ENCODE results near the gene RAB9A.
A peak's percentile ranks its signal among the peaks of the same experiment; 100 is the strongest.

RAB9A gene

DNA sequence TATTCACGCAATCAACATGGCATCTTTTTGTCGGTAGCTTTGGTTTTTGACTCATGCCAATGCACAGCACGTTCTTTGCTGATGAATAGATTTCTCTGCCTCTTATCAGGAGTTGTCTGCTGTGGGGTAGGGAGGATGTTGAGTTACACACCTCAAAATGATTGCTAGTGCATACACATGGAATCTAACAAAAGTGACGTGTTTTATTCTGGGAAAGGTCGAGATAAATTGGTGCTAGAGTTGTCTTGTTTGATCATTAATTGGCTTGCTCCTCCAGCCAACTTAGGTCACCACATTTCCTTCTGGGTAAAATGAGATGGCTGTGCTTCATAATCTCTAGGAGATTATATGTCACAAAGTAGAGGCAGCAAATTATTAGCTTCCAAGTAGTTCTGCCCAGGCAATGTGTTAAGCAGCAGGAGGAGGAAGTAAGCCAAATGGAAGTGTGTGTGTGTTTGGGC lies 3.9 kb downstream of the RAB9A start:
- H3K36me3 ChIP-seq (ENCODE audit: control insufficient read depth, low read length): peaks cover 14% of the 10 kb centered on the region
- peaks cover 83% of the 10 kb centered on the region for H3K4me1 ChIP-seq (ENCODE audit: control insufficient read depth, low read length)
- peak overlapping the region; percentile 44 for H3K4me3 ChIP-seq (ENCODE audit: low read length)
- no peaks in the 10 kb centered on the region for H3K9me3 ChIP-seq (ENCODE audit: control insufficient read depth, insufficient read depth, low read length)
- no peaks in the 10 kb centered on the region for H4K20me1 ChIP-seq (ENCODE audit: control insufficient read depth, insufficient read depth, low read depth, low read length)
- H3K9me2 ChIP-seq (replicated peaks; ENCODE audit: control insufficient read depth, low read length): no peaks in the 10 kb centered on the region
- H3K4me2 ChIP-seq (ENCODE audit: low read length): peak overlapping the region; percentile 80
- H3F3A ChIP-seq (ENCODE audit: control insufficient read depth, insufficient read depth): peaks cover 6% of the 10 kb centered on the region
- H3K79me2 ChIP-seq (ENCODE audit: control insufficient read depth, low read length): peaks cover 92% of the 10 kb centered on the region
- no peaks in the 10 kb centered on the region for H3K27me3 ChIP-seq (ENCODE audit: control insufficient read depth, low read length)
- H3K27ac ChIP-seq (ENCODE audit: low read depth, low read length): peak overlapping the region; percentile 37
- TF ChIP-seq EZH2phosphoT487 (IDR thresholded peaks at IDR 0.05; ENCODE audit: borderline replicate concordance, low read length) (no peak), CTCF (IDR thresholded peaks at IDR 0.05; ENCODE audit: low read depth, low read length, poor library complexity, severe bottlenecking) (no peak)

- H3K4me2 ChIP-seq (ENCODE audit: low read length): peak overlapping the region; percentile 80
- H3K36me3 ChIP-seq (ENCODE audit: control insufficient read depth, low read length): peaks cover 14% of the 10 kb centered on the region
- peaks cover 83% of the 10 kb centered on the region for H3K4me1 ChIP-seq (ENCODE audit: control insufficient read depth, low read length)
- H3K27me3 ChIP-seq (ENCODE audit: control insufficient read depth, low read length): no peaks in the 10 kb centered on the region
- H3K79me2 ChIP-seq (ENCODE audit: control insufficient read depth, low read length): peaks cover 96% of the 10 kb centered on the region
- H3K9me3 ChIP-seq (ENCODE audit: control insufficient read depth, insufficient read depth, low read length): no peaks in the 10 kb centered on the region
- peak overlapping the region; percentile 44 for H3K4me3 ChIP-seq (ENCODE audit: low read length)
- H3K9me2 ChIP-seq (replicated peaks; ENCODE audit: control insufficient read depth, low read length): no peaks in the 10 kb centered on the region
- peak overlapping the region; percentile 37 for H3K27ac ChIP-seq (ENCODE audit: low read depth, low read length)
- H4K20me1 ChIP-seq (ENCODE audit: control insufficient read depth, insufficient read depth, low read depth, low read length): no peaks in the 10 kb centered on the region
- TF ChIP-seq CTCF (IDR thresholded peaks at IDR 0.05; ENCODE audit: low read depth, low read length, poor library complexity, severe bottlenecking) (no peak), EZH2phosphoT487 (IDR thresholded peaks at IDR 0.05; ENCODE audit: borderline replicate concordance, low read length) (no peak)
- H3F3A ChIP-seq (ENCODE audit: control insufficient read depth, insufficient read depth): peaks cover 7% of the 10 kb centered on the region
These were observed 4.5 kb downstream of the RAB9A start for GRCh38 chrX:13693341-13693961.

DNA sequence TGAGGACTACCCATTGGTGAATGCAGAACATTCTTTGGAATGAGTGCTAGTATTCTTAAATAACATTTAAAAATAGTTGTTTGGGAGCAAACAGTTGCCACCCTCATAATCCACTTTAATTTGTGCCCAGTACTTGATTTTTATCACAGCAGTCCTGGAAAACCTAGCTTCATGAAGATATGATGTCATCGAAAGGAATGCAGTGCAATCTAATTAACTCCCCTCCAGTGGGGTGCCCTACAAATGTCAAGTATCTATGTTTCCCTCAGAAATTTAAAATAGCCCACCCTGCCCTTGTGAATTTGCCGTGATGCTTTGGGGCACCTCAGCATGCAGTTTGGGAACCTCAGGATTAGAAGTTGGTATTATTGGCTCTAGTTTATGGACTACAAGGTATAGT lies 5.4 kb downstream of the RAB9A start:
- Histone ChIP-seq H3K4me1 (ENCODE audit: control insufficient read depth, low read length) (peaks cover 90% of the 10 kb centered on the region), H3K27ac (ENCODE audit: low read depth, low read length) (no peak overlapping the region), H3K27me3 (ENCODE audit: control insufficient read depth, low read length) (no peaks in the 10 kb centered on the region), H4K20me1 (ENCODE audit: control insufficient read depth, insufficient read depth, low read depth, low read length) (no peaks in the 10 kb centered on the region), H3K9me2 (replicated peaks; ENCODE audit: control insufficient read depth, low read length) (no peaks in the 10 kb centered on the region), H3K4me3 (ENCODE audit: low read length) (peak overlapping the region; percentile 28; the same call in 1 of the 2 replicates), H3K9me3 (ENCODE audit: control insufficient read depth, insufficient read depth, low read length) (no peaks in the 10 kb centered on the region), H3K36me3 (ENCODE audit: control insufficient read depth, low read length) (peaks cover 14% of the 10 kb centered on the region), H3K79me2 (ENCODE audit: control insufficient read depth, low read length) (peaks cover 98% of the 10 kb centered on the region), H3K4me2 (ENCODE audit: low read length) (peak overlapping the region; percentile 80), H3F3A (ENCODE audit: control insufficient read depth, insufficient read depth) (peaks cover 7% of the 10 kb centered on the region)
- TF ChIP-seq EZH2phosphoT487 (IDR thresholded peaks at IDR 0.05; ENCODE audit: borderline replicate concordance, low read length): no peak
- TF ChIP-seq CTCF (IDR thresholded peaks at IDR 0.05; ENCODE audit: low read depth, low read length, poor library complexity, severe bottlenecking): no peak

Data from DOHH2 (cell line).